HG03175 (cell line): Measurements from ENCODE around the gene ATP1A1.

ENCODE experiments used
- ATAC-seq: cut with Tn5 transposase; IDR thresholded peaks from one replicate; pipeline ENCODE4 v1.9.1; 2021; ENCODE audit warnings: mild to moderate bottlenecking, moderate library complexity; ENCODE audit not compliant: unreplicated experiment

ATP1A1 gene

GRCh38 chr1:116370181-116370580, 2.9 kb upstream of the ATP1A1 start:
- ATAC-seq, result no peak

GRCh38 chr1:116371752-116372151, 1.3 kb upstream of the ATP1A1 start:
- no peak for ATAC-seq

- no peak for ATAC-seq
Measured at GRCh38 chr1:116372191-116372590, 853 bp upstream of the ATP1A1 start.

- peak; percentile 20 for ATAC-seq
Measured at GRCh38 chr1:116373431-116374352, 648 bp downstream of the ATP1A1 start.

GRCh38 chr1:116374353-116375147, 1.5 kb downstream of the ATP1A1 start:
- ATAC-seq, result no peak

- no peak for ATAC-seq
Measured at GRCh38 chr1:116375148-116375886, 2.3 kb downstream of the ATP1A1 start.

- no peak for ATAC-seq
Measured at GRCh38 chr1:116375887-116376728, 3.1 kb downstream of the ATP1A1 start.

GRCh38 chr1:116376729-116377086, 3.7 kb downstream of the ATP1A1 start:
- no peak for ATAC-seq

- peak; percentile 69 for ATAC-seq
Measured at GRCh38 chr1:116377541-116378529, 4.8 kb downstream of the ATP1A1 start.

GRCh38 chr1:116379057-116379630, 6.1 kb downstream of the ATP1A1 start:
- no peak for ATAC-seq

- ATAC-seq, result no peak
Measured at GRCh38 chr1:116379674-116380498, 6.8 kb downstream of the ATP1A1 start.

GRCh38 chr1:116380499-116381242, 7.6 kb downstream of the ATP1A1 start:
- ATAC-seq, result no peak

- no peak for ATAC-seq
Measured at GRCh38 chr1:116382321-116382720, 9.3 kb downstream of the ATP1A1 start.

- no peak for ATAC-seq
Measured at GRCh38 chr1:116382857-116383483, 9.9 kb downstream of the ATP1A1 start.

- no peak for ATAC-seq
Measured at GRCh38 chr1:116386042-116386441, 13.0 kb downstream of the ATP1A1 start.

- no peak for ATAC-seq
Measured at GRCh38 chr1:116387551-116387950, 14.5 kb downstream of the ATP1A1 start.

GRCh38 chr1:116388122-116388521, 15.1 kb downstream of the ATP1A1 start:
- ATAC-seq, result no peak
